H1 (cell line): ENCODE results near the gene SRPX. TPM values are rescaled to one million over a fixed set of nuclear protein-coding genes. Genes with fewer than 3 reads are reported as not detected.

Experiments
- CTCF ChIA-PET: fragments of 300-600 bp; sonication (Branson Sonifier 250); formaldehyde crosslinking; loops from one replicate; lab custom pipeline; 2021; ENCODE audit not compliant: partially characterized antibody; lab: Charles Lee
- POLR2A ChIA-PET: fragments of 300-600 bp; sonication (Branson Sonifier 250); formaldehyde crosslinking; loops from one replicate; lab custom pipeline; 2021; ENCODE audit warnings: inconsistent platforms; ENCODE audit not compliant: partially characterized antibody; lab: Charles Lee
- DNase-seq, 2 experiments: peaks; one replicate each; pipeline versions ENCODE4 v3.0.0 to v3.0.0-alpha.2; 2010 to 2022; ENCODE audit warnings: low spot score in 2 of 2, low read depth in 1 of 2, mixed read lengths in 1 of 2
- FAIRE-seq: peaks from 2 replicates; lab custom pipeline; 2011; peaks lifted over from hg19 to GRCh38; lab: Jason Lieb, UNC
- H2AFZ ChIP-seq: 2 replicates; pipeline ENCODE4 v1.8.1; 2012; ENCODE audit warnings: low read length, inconsistent platforms
- H2AK5ac ChIP-seq: 2 replicates; pipeline ENCODE4 v1.6.1; 2013; ENCODE audit warnings: low read depth, low read length
- H2BK120ac ChIP-seq: replicated peaks from 2 replicates; pipeline ENCODE3; 2013; ENCODE audit warnings: low read depth, low read length, inconsistent platforms
- H2BK12ac ChIP-seq: 2 replicates; pipeline ENCODE4 v1.6.1; 2013; ENCODE audit warnings: low read depth, low read length
- H2BK15ac ChIP-seq: 2 replicates; pipeline ENCODE4 v1.6.1; 2013; ENCODE audit warnings: low read length
- H2BK20ac ChIP-seq: 2 replicates; pipeline ENCODE4 v1.6.1; 2013; ENCODE audit warnings: low read length
- H2BK5ac ChIP-seq: 2 replicates; pipeline ENCODE4 v1.6.1; 2013; ENCODE audit warnings: low read depth, low read length
- H3K14ac ChIP-seq: 2 replicates; pipeline ENCODE4 v1.6.1; 2013; ENCODE audit warnings: inconsistent platforms; ENCODE audit not compliant: insufficient read length
- H3K18ac ChIP-seq: 2 replicates; pipeline ENCODE4 v1.6.1; 2013; ENCODE audit warnings: low read length; ENCODE audit errors: extremely low read depth
- H3K23ac ChIP-seq: 2 replicates; pipeline ENCODE4 v1.6.1; 2013; ENCODE audit warnings: inconsistent platforms; ENCODE audit not compliant: insufficient read length
- H3K23me2 ChIP-seq: 2 replicates; pipeline ENCODE4 v1.6.1; 2013; ENCODE audit warnings: low read depth, low read length
- H3K27ac ChIP-seq: 2 replicates; pipeline ENCODE4 v1.6.1; 2011; ENCODE audit warnings: low read depth, low read length, inconsistent platforms
- H3K27me3 ChIP-seq, 4 experiments: replicated peaks in 1 of 4; 1 replicate in 1 of 4; 2 replicates in 3 of 4; pipeline versions ENCODE4 v1.6.1 to v1.8.1; 2011 to 2013; ENCODE audit warnings: low read length in 3 of 4, mild to moderate bottlenecking in 3 of 4, inconsistent platforms in 2 of 4, mixed read lengths in 2 of 4, moderate library complexity in 1 of 4; ENCODE audit not compliant: control insufficient read depth in 3 of 4, insufficient read depth in 3 of 4; ENCODE audit errors: extremely low read depth in 1 of 4
- H3K36me3 ChIP-seq, 4 experiments: 2 replicates each; pipeline versions ENCODE4 v1.6.1 to v1.8.1; 2011 to 2013; ENCODE audit warnings: mild to moderate bottlenecking in 4 of 4, low read length in 3 of 4, moderate library complexity in 2 of 4, control low read depth in 1 of 4, inconsistent platforms in 1 of 4; ENCODE audit not compliant: insufficient read depth in 4 of 4, control insufficient read depth in 2 of 4
- H3K4ac ChIP-seq: replicated peaks from 2 replicates; pipeline ENCODE3; 2013; ENCODE audit warnings: low read length, low read depth, mixed read lengths, inconsistent platforms; ENCODE audit not compliant: insufficient read length
- H3K4me1 ChIP-seq, 4 experiments: replicated peaks in 1 of 4; 1 replicate in 1 of 4; 2 replicates in 3 of 4; pipeline versions ENCODE4 v1.6.1 to v1.8.1; 2011 to 2013; ENCODE audit warnings: low read length in 3 of 4, inconsistent platforms in 2 of 4, mixed read lengths in 1 of 4; ENCODE audit not compliant: insufficient read depth in 4 of 4, control insufficient read depth in 3 of 4
- H3K4me2 ChIP-seq, 2 experiments: 2 replicates each; pipeline versions ENCODE4 v1.6.1 to v1.8.1; 2011 to 2013; ENCODE audit warnings: low read depth in 2 of 2, low read length in 2 of 2, control low read depth in 1 of 2, inconsistent platforms in 1 of 2, mild to moderate bottlenecking in 1 of 2; ENCODE audit not compliant: insufficient read depth in 1 of 2
- H3K4me3 ChIP-seq, 4 experiments: fragments of 200-600, 300-600 bp in 1 of 4; sonication (generic), shearing (Covaris generic), sonication (Bioruptor Twin) in 1 of 4; 2 replicates each; pipeline versions ENCODE4 v1.5.1 to v1.8.1; 2011 to 2016; ENCODE audit warnings: low read length in 4 of 4, low read depth in 3 of 4, control low read depth in 2 of 4, inconsistent platforms in 2 of 4, mild to moderate bottlenecking in 2 of 4, mixed read lengths in 1 of 4, moderate library complexity in 1 of 4; ENCODE audit not compliant: insufficient read depth in 2 of 4; ENCODE audit errors: extremely low read depth in 1 of 4
- H3K56ac ChIP-seq: replicated peaks from 2 replicates; pipeline ENCODE3; 2013; ENCODE audit warnings: low read depth, mild to moderate bottlenecking, mixed read lengths, low read length, inconsistent platforms; ENCODE audit not compliant: insufficient read length
- H3K79me1 ChIP-seq: 2 replicates; pipeline ENCODE4 v1.6.1; 2013; ENCODE audit warnings: low read depth, low read length, control low read depth
- H3K79me2 ChIP-seq, 2 experiments: 2 replicates each; pipeline versions ENCODE4 v1.6.1 to v1.8.1; 2012 to 2013; ENCODE audit warnings: low read length in 2 of 2, mild to moderate bottlenecking in 2 of 2, inconsistent platforms in 1 of 2; ENCODE audit not compliant: insufficient read depth in 2 of 2, control insufficient read depth in 1 of 2
- H3K9ac ChIP-seq, 4 experiments: replicated peaks in 1 of 4; 1 replicate in 1 of 4; 2 replicates in 3 of 4; pipeline versions ENCODE4 v1.6.1 to v1.8.1; 2011 to 2013; ENCODE audit warnings: low read depth in 3 of 4, low read length in 3 of 4, control low read depth in 2 of 4, mild to moderate bottlenecking in 2 of 4, moderate library complexity in 2 of 4, inconsistent platforms in 1 of 4; ENCODE audit errors: extremely low read depth in 1 of 4
- H3K9me3 ChIP-seq, 2 experiments: 2 replicates each; pipeline versions ENCODE4 v1.6.1 to v1.8.1; 2012 to 2013; ENCODE audit warnings: mild to moderate bottlenecking in 2 of 2, moderate library complexity in 2 of 2, control low read depth in 1 of 2, inconsistent platforms in 1 of 2, low read depth in 1 of 2, low read length in 1 of 2, mixed read lengths in 1 of 2; ENCODE audit not compliant: insufficient read depth in 2 of 2
- H4K20me1 ChIP-seq, 2 experiments: replicated peaks in 1 of 2; 2 replicates each; pipeline versions ENCODE3 to v1.8.1; 2011 to 2013; ENCODE audit warnings: inconsistent platforms in 2 of 2, low read length in 2 of 2, mild to moderate bottlenecking in 1 of 2; ENCODE audit not compliant: insufficient read depth in 2 of 2, control insufficient read depth in 1 of 2
- H4K5ac ChIP-seq: 2 replicates; pipeline ENCODE4 v1.6.1; 2013; ENCODE audit warnings: low read length, low read depth, mixed read lengths, inconsistent platforms; ENCODE audit not compliant: insufficient read length
- H4K8ac ChIP-seq: 2 replicates; pipeline ENCODE4 v1.8.0; 2013; ENCODE audit warnings: mild to moderate bottlenecking, moderate library complexity, low read length, inconsistent platforms; ENCODE audit not compliant: insufficient read depth; ENCODE audit errors: extremely low read depth
- H4K91ac ChIP-seq: replicated peaks from 2 replicates; pipeline ENCODE3; 2013; ENCODE audit warnings: low read length, mixed read lengths, inconsistent platforms; ENCODE audit not compliant: insufficient read length
- EZH2 ChIP-seq: fragments of 200-600 bp; sonication (generic); IDR thresholded peaks from 2 replicates; pipeline ENCODE4 v1.7.1; 2012; ENCODE audit warnings: low read depth, mild to moderate bottlenecking, moderate library complexity, low read length, inconsistent platforms; ENCODE audit not compliant: severe bottlenecking
- KDM1A ChIP-seq: fragments of 200-600, 300-600 bp; sonication (generic); IDR thresholded peaks from 2 replicates; pipeline ENCODE4 v1.7.1; 2016; ENCODE audit warnings: mild to moderate bottlenecking, low read length, borderline replicate concordance
- RXRA ChIP-seq: IDR thresholded peaks from 2 replicates; pipeline ENCODE4 v1.6.1; 2011; ENCODE audit warnings: low read depth, mild to moderate bottlenecking, low read length, moderate library complexity; ENCODE audit not compliant: insufficient read depth
- WGBS, 2 experiments: shearing (Covaris generic) in 1 of 2; methylation state at CpG; one replicate each; pipeline versions ENCODE4 v1.1.6 to v1.1.7; 2013 to 2015; ENCODE audit warnings: low lambda C conversion rate in 2 of 2, mixed read lengths in 2 of 2, inconsistent platforms in 1 of 2, low coverage in 1 of 2, missing lambda C conversion rate in 1 of 2; ENCODE audit not compliant: insufficient replicate concordance in 2 of 2, insufficient coverage in 1 of 2, insufficient read length in 1 of 2; ENCODE audit errors: extremely low coverage in 1 of 2, missing lambda C conversion rate in 1 of 2; 5-methylcytosine and 5-hydroxymethylcytosine counted together
- polyA plus RNA-seq, 7 experiments: library from polyadenylated mRNA; depleted of rRNA in 3 of 7; stranded (reverse) in 5 of 7; unstranded in 2 of 7; fragments of >200 nt in 5 of 7; fragments of 200-250 nt in 2 of 7; gene quantifications; 1 replicate in 5 of 7; 2 replicates in 1 of 7; 4 replicates in 1 of 7; pipeline versions ENCODE4 v1.2.1 to v1.2.3, GENCODE V29; 2011 to 2013; ENCODE audit warnings: missing spikeins in 2 of 7, mixed read lengths in 2 of 7
- total RNA-seq: library from RNA; stranded (reverse); fragmentation: NEBNext Ultra II Directional; extraction: Animal tissue kit (Norgen Biotek cat#: 25700); gene quantifications from 2 replicates; pipeline ENCODE4 v1.2.1, GENCODE V29; 2021
- TF ChIP-seq, protein P1 (sequence below): IDR thresholded peaks from 2 replicates; pipeline ENCODE4 v1.6.1; 2011; ENCODE audit warnings: low read length, improper control_type of control experiment

The SRPX gene
- total and polyA plus RNA-seq, 2 of the 8 experiments (the other 6 are each of a cell fraction or from before 2014, with no cell fraction given): 7.6 to 10.4 TPM

DNA sequence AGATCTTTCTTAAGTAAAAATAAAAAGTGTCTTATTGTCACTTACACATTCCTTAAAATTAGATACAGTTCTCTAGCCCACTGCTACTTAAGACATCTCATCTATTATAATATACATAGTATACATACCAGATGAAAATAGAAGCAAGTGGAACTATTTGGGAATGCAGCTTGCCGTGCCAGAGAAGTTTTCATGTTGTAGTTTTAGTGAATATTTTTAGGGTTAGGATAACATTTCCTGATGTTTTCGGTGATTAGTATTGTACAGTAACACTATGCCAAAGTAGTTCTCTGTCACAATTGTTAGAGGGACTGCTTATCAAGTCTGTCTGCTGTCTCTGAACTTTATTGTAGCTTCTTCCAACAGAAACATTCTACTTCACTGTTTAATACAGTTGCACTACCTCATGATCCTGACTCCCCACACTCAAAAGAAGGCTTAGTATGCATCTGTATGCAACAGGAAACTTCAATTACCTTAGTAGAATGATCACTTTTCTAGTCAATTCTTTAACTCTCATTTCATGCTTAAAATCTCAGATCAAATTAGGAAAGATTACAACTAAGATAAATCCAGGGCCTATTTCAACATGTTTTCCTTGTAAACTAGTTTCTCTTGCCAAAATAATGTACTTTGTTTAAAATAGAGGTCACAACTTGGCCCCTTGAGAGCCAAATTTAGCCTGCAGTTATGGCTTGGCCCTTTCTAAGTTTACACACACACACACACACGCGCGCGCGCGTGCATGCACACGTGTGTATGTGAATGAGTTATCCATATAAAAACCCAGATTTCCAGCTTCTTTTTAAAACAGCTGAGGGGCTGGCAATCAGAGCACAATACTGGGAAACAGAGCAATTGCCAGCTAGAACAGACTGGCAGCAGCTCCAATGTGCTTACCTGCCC, 42.3 kb upstream of the SRPX start:
- H4K20me1 ChIP-seq: no peaks in the 10 kb centered on the region
- H4K91ac ChIP-seq: no peak overlapping the region
- H3K18ac ChIP-seq: no peak overlapping the region
- H4K8ac ChIP-seq: no peak overlapping the region
- ChIA-PET POLR2A (interaction anchor here (1.4 kb wide), 1 partner anchor 64 kb away, joined by 3 read pairs; the partner anchor contains the start of gene RPGR), CTCF (interaction anchor here (0.6 to 5.0 kb wide), 7 partner anchors 11 to 176 kb away, joined by 3 to 25 read pairs (median 3); no protein-coding TSS in a partner anchor)
- H3K4me2 ChIP-seq: no peak overlapping the region
- no peak overlapping the region for H2BK5ac ChIP-seq
- no peak for FAIRE-seq
- H3K23ac ChIP-seq: no peak overlapping the region
- H4K5ac ChIP-seq: no peak overlapping the region
- H2AK5ac ChIP-seq: no peak overlapping the region
- H3K56ac ChIP-seq: no peak overlapping the region
- no peak overlapping the region for H3K4me3 ChIP-seq
- no peaks in the 10 kb centered on the region for H3K9me3 ChIP-seq
- WGBS, 2 experiments: 99% methylated on average over 9 of the region's 9 CpGs; no CpG with 5 or more reads in 1 of the 2 experiments
- no peaks in the 10 kb centered on the region for H3K23me2 ChIP-seq
- no peak overlapping the region for H3K4ac ChIP-seq
- no peaks in the 10 kb centered on the region for H3K36me3 ChIP-seq
- H2BK20ac ChIP-seq: no peak overlapping the region
- no peak overlapping the region for H3K27ac ChIP-seq
- no peak overlapping the region for H2AFZ ChIP-seq
- H2BK12ac ChIP-seq: no peak overlapping the region
- no peak for DNase-seq
- no peaks in the 10 kb centered on the region for H3K79me1 ChIP-seq
- no peaks in the 10 kb centered on the region for H3K27me3 ChIP-seq
- H2BK15ac ChIP-seq: no peak overlapping the region
- H3K14ac ChIP-seq: no peak overlapping the region
- H3K79me2 ChIP-seq: no peaks in the 10 kb centered on the region
- no peak overlapping the region for H2BK120ac ChIP-seq
- H3K4me1 ChIP-seq: no peaks in the 10 kb centered on the region
- no peak overlapping the region for H3K9ac ChIP-seq
- TF ChIP-seq, protein P1, sequence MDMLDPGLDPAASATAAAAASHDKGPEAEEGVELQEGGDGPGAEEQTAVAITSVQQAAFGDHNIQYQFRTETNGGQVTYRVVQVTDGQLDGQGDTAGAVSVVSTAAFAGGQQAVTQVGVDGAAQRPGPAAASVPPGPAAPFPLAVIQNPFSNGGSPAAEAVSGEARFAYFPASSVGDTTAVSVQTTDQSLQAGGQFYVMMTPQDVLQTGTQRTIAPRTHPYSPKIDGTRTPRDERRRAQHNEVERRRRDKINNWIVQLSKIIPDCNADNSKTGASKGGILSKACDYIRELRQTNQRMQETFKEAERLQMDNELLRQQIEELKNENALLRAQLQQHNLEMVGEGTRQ: no peak
- TF ChIP-seq KDM1A: no peak
- TF ChIP-seq RXRA: no peak
- no peak for TF ChIP-seq EZH2
